Measurements from ENCODE around the gene DTD2.

The DTD2 gene

DNA sequence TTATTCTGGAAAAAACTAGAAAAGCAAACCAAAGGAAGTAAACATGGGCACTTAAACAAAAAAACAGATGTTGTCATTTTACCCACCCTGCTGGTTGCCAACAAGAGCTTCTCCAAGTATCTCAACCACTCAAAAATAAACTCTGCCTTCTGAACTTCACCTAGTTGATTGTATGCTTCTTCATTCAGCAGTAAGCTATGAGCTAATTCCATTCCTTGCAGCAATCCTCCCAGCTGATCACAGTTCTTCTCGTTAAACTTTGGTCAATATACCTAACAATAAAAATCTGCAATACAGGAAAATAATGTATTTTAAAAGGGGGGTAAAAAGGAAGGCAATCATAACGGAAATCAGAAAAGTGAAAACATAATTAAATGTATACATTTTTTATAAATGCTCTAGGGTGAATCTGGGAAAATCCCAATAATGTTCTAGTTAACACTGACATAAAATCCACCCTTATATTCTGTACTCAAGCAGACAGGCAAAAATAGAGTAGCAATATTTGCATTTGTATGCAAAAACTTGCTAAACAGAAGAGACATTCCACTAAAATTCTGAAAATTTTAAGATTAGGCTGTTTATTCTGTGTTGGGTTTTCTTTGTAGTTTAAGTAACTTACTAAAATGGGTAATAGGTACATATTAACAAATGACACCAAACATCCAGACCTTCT is 54.4 kb downstream of the DTD2 start:
- TF ChIP-seq POLR2A (IDR thresholded peaks at IDR 0.05; ENCODE audit: extremely low read depth, insufficient read length) (no peak), MYC (IDR thresholded peaks at IDR 0.05; ENCODE audit: low read depth, low read length) (no peak)
- TF ChIP-seq, protein P1, sequence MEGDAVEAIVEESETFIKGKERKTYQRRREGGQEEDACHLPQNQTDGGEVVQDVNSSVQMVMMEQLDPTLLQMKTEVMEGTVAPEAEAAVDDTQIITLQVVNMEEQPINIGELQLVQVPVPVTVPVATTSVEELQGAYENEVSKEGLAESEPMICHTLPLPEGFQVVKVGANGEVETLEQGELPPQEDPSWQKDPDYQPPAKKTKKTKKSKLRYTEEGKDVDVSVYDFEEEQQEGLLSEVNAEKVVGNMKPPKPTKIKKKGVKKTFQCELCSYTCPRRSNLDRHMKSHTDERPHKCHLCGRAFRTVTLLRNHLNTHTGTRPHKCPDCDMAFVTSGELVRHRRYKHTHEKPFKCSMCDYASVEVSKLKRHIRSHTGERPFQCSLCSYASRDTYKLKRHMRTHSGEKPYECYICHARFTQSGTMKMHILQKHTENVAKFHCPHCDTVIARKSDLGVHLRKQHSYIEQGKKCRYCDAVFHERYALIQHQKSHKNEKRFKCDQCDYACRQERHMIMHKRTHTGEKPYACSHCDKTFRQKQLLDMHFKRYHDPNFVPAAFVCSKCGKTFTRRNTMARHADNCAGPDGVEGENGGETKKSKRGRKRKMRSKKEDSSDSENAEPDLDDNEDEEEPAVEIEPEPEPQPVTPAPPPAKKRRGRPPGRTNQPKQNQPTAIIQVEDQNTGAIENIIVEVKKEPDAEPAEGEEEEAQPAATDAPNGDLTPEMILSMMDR (IDR thresholded peaks at IDR 0.05; ENCODE audit: low read depth, low read length): no peak
- TF ChIP-seq, protein P2, sequence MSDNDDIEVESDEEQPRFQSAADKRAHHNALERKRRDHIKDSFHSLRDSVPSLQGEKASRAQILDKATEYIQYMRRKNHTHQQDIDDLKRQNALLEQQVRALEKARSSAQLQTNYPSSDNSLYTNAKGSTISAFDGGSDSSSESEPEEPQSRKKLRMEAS (IDR thresholded peaks at IDR 0.05; ENCODE audit: low read depth, low read length): no peak
- DNase-seq (ENCODE audit: low read depth): no peak
- H3K4me3 ChIP-seq (ENCODE audit: low read depth, low read length): no peak overlapping the region

DNA sequence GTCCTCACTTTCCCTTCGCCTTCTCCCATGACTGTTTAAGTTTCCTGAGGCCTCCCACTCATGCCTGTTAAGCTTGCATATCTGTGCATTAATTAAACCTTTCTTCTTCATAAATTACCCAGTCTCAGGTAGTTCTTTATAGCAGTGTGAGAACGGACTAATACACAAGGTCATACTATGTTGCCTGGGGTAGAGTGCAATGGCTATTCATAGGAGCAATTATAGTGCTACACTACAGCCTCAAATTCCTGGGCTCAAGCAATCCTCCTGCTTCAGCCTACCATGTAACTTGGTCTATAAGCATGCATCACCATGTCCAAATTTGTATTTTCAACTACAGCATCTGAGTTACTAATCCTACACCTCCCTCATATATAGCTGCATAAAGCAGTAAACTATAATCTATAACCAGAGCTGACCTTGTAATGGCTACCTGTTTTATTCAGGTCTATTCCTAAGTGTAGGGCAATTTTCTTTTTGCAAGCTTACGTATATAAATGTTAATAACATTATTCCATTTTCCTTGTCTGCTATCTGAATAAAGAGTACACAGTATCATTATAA is 55.9 kb downstream of the DTD2 start:
- TF ChIP-seq POLR2A (IDR thresholded peaks at IDR 0.05; ENCODE audit: extremely low read depth, insufficient read length) (no peak), MYC (IDR thresholded peaks at IDR 0.05; ENCODE audit: low read depth, low read length) (no peak)
- TF ChIP-seq, protein P2 (IDR thresholded peaks at IDR 0.05; ENCODE audit: low read depth, low read length): no peak
- TF ChIP-seq, protein P1 (IDR thresholded peaks at IDR 0.05; ENCODE audit: low read depth, low read length): no peak
- H3K4me3 ChIP-seq (ENCODE audit: low read depth, low read length): no peak overlapping the region
- DNase-seq (ENCODE audit: low read depth): no peak

DNA sequence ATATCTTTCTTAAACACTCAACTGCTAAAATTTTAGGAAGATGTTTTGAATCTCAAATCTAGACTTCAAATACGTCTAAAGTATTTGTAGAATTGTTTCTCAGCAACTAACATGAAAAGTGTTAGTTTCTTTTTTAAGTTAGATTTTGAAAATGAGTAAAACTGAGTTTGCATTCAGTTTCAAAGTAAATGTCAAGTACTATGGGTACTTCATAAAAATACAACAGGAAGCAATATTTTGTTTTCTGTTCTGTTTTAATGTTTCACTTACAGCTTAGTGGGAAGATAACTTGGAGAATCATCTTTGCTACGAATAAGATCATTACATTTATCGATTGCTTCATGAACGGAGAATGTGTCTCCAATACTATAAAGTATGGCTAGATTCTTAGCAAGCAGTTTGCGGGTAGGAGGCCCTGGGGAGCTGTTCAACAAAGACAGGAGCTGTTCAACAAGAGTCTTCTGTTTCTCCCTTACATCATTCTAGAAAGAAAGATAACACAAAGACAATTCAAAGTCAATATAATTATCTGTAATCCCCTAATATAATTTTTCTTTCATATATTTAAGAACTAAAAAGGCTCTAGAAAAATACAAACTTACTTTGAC is 57.2 kb downstream of the DTD2 start:
- no peak for TF ChIP-seq POLR2A (IDR thresholded peaks at IDR 0.05; ENCODE audit: extremely low read depth, insufficient read length)
- TF ChIP-seq MYC (IDR thresholded peaks at IDR 0.05; ENCODE audit: low read depth, low read length): no peak
- TF ChIP-seq, protein P1 (IDR thresholded peaks at IDR 0.05; ENCODE audit: low read depth, low read length): no peak
- TF ChIP-seq, protein P2 (IDR thresholded peaks at IDR 0.05; ENCODE audit: low read depth, low read length): no peak
- H3K4me3 ChIP-seq (ENCODE audit: low read depth, low read length): no peak overlapping the region
- DNase-seq (ENCODE audit: low read depth): no peak
